Vagina (tissue), 2 donors: Measurements from ENCODE around the gene PDK4.

Source experiments
- CTCF ChIP-seq, 3 experiments: fragments of 450-650 bp in 2 of 3; fragments of 200-600 bp in 1 of 3; sonication (generic) in 1 of 3; IDR thresholded peaks; one replicate each; pipeline ENCODE4 v1.5.1; 2017 to 2019; ENCODE audit warnings: antibody characterized with exemption in 3 of 3, mild to moderate bottlenecking in 2 of 3, moderate library complexity in 2 of 3
- POLR2AphosphoS5 ChIP-seq, 2 donors: sonication (generic); formaldehyde crosslinking; IDR thresholded peaks; one replicate each; pipeline ENCODE4 v1.9.0; 2017; ENCODE audit warnings: antibody characterized with exemption in 2 of 2, mild to moderate bottlenecking in 2 of 2, low read depth in 1 of 2; ENCODE audit not compliant: insufficient read depth in 1 of 2

GRCh38 chr7:95540366-95540765 is 56.0 kb downstream of the PDK4 start:
- TF ChIP-seq CTCF (IDR thresholded peaks at IDR 0.05) (no peak), POLR2AphosphoS5 (IDR thresholded peaks at IDR 0.05; ENCODE audit: insufficient read depth in 1 of 2, low read depth in 1 of 2) (no peak)
